HG03060 (cell line): ENCODE results near the gene PDZRN3.

ENCODE experiments used
- ATAC-seq: cut with Tn5 transposase; IDR thresholded peaks from one replicate; pipeline ENCODE4 v1.9.1; 2021; ENCODE audit warnings: low read depth, moderate number of reproducible peaks; ENCODE audit not compliant: unreplicated experiment

PDZRN3 gene

DNA sequence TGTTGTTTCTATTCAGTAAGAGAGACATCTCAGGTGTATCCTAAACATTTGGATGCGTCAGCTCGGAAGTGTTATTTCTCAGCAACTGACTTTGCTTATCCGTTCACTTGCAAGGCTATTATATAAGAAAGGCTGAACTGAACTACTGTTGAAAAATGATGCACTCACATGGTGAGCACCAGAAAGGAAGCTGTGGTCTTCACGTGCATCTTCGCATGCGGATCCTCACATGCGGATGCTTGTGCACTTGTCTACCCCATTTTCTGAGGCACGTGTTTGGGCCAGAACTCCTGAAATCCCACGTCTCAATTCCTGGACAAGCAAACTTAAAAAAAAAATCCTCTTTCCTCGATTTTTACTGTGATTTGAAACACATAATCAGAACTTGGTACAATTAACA, 63.2 kb downstream of the PDZRN3 start:
- no peak for ATAC-seq

GRCh38 chr3:73559749-73560148, 65.0 kb downstream of the PDZRN3 start:
- ATAC-seq = no peak

GRCh38 chr3:73558727-73559075, 66.0 kb downstream of the PDZRN3 start:
- no peak for ATAC-seq

GRCh38 chr3:73557986-73558726, 66.6 kb downstream of the PDZRN3 start:
- no peak for ATAC-seq

- ATAC-seq = no peak
Observed at GRCh38 chr3:73556520-73557372, 68.0 kb downstream of the PDZRN3 start.

GRCh38 chr3:73555076-73555475, 69.7 kb downstream of the PDZRN3 start:
- no peak for ATAC-seq

GRCh38 chr3:73552700-73553099, 72.0 kb downstream of the PDZRN3 start:
- no peak for ATAC-seq

- no peak for ATAC-seq
Observed at GRCh38 chr3:73550032-73550431, 74.7 kb downstream of the PDZRN3 start.

DNA sequence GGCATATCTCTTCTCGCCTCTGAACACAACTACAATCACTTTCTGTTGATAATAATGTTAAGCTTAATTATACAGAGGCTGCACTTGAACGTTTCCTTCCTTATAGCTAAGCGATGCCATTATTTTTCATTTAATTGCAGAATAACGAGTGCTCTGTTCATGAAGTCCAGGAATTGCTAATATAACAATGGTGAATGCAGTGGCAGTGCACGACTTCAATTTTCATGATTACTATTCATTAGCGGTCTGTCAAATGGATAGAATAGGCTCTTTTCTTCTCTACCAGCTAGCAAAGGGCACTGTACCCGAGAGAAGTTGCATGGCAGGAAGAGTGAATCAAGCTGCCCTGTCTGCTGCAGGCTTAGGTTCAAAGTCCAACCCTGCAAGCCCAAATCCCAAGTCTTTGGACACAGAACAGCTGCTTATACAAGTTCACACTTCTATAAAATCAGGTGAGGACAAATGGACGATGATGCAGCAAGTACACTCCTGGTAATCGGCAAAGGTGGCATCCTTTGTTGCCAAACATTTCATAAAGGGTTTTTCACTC, 75.6 kb downstream of the PDZRN3 start:
- ATAC-seq = no peak

- no peak for ATAC-seq
Observed at GRCh38 chr3:73548436-73548835, 76.3 kb downstream of the PDZRN3 start.

- no peak for ATAC-seq
Observed at GRCh38 chr3:73547427-73548248, 77.1 kb downstream of the PDZRN3 start.

GRCh38 chr3:73546961-73547360, 77.8 kb downstream of the PDZRN3 start:
- no peak for ATAC-seq

DNA sequence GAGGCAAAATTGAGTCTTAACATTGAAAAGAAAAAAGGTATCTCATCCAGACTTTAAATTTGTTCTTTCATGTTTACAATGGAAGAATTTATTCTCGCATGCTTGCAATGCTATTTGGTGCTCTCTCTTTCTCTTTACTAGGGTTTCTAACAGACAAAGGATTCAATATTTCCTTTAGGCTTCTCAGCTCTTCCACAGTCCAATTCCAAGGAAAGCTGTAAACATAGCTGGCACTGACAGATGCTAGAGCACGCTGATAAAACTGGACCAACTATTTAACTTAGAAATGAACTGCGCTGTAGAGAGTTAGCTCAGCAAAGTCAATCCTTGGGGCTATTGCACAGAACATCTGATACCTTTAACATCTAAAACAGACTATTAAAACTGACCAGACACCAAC, 81.3 kb downstream of the PDZRN3 start:
- ATAC-seq = no peak

- ATAC-seq = no peak
Observed at GRCh38 chr3:73542136-73542535, 82.6 kb downstream of the PDZRN3 start.

- no peak for ATAC-seq
Observed at GRCh38 chr3:73540969-73541740, 83.6 kb downstream of the PDZRN3 start.

DNA sequence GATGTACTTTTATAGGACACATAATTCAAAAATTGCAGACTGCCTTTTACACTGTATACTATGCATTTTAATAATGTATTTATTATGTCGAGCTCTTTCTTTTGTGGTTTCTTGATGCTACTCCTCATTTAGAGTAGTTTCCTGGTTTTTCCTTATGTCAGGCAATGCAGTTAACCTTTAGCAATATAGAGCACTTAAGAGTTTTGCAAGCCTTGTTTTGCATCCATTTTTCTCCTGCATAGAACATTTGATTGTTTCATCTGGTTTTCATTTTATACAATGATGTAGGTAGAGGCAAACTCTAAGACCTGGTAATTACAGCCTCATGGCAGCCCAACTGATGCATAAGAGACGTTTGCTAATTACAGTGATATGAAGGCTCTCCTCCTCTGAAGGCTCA, 86.3 kb downstream of the PDZRN3 start:
- ATAC-seq = no peak

GRCh38 chr3:73536952-73537351, 87.8 kb downstream of the PDZRN3 start:
- ATAC-seq = no peak

GRCh38 chr3:73536336-73536895, 88.3 kb downstream of the PDZRN3 start:
- no peak for ATAC-seq

GRCh38 chr3:73535931-73536330, 88.8 kb downstream of the PDZRN3 start:
- ATAC-seq = no peak

GRCh38 chr3:73535137-73535536, 89.6 kb downstream of the PDZRN3 start:
- ATAC-seq = no peak
